Hepatocyte (in vitro differentiated cells): ENCODE results near the gene TCF7.

ENCODE experiments used
- EZH2 ChIP-seq: fragments of 200-600 bp; sonication (generic); IDR thresholded peaks from 2 replicates; pipeline ENCODE4 v1.6.1; 2016; ENCODE audit warnings: antibody characterized with exemption, mild to moderate bottlenecking, borderline replicate concordance
- TF ChIP-seq, protein P1 (sequence below): fragments of 200-600 bp; sonication (generic); IDR thresholded peaks from 2 replicates; pipeline ENCODE4 v1.5.1; 2016; ENCODE audit warnings: antibody characterized with exemption, mild to moderate bottlenecking; ENCODE audit not compliant: poor library complexity

DNA sequence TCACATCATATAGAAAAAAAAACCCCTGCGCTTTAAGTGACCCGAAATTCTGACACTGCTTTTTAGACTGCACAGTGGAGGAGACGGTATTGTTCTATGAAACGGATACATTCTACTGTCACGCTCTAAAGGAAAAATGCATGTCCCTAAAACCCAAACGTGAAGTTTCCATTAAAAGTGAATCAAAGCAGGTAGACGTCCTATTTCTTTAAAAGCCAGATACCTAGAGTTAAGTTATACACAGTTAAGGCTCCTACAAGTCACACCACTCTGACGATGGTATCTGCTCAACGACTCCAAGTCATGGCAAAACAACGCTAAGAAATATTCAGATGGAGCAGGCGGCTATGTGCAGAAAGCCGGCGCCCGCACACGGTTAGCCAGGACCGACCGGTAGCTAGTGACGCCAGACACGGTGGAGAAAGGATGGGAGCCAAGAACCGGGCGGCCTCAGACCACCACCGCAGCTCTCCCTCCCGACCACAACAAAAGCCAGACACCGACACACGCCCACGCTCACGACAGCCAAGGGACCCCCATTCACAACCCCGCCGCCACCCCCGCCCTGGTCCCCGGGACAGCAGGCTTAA lies 61.5 kb downstream of the TCF7 start:
- TF ChIP-seq EZH2: no peak
- TF ChIP-seq, protein P1, sequence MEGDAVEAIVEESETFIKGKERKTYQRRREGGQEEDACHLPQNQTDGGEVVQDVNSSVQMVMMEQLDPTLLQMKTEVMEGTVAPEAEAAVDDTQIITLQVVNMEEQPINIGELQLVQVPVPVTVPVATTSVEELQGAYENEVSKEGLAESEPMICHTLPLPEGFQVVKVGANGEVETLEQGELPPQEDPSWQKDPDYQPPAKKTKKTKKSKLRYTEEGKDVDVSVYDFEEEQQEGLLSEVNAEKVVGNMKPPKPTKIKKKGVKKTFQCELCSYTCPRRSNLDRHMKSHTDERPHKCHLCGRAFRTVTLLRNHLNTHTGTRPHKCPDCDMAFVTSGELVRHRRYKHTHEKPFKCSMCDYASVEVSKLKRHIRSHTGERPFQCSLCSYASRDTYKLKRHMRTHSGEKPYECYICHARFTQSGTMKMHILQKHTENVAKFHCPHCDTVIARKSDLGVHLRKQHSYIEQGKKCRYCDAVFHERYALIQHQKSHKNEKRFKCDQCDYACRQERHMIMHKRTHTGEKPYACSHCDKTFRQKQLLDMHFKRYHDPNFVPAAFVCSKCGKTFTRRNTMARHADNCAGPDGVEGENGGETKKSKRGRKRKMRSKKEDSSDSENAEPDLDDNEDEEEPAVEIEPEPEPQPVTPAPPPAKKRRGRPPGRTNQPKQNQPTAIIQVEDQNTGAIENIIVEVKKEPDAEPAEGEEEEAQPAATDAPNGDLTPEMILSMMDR: no peak
